GM13977 (cell line): ENCODE results near the gene SLC25A45.

Experiments
- DNase-seq: peaks from one replicate; pipeline ENCODE4 v3.0.0; 2012; ENCODE audit warnings: low spot score
- CTCF ChIP-seq: IDR thresholded peaks from 2 replicates; pipeline ENCODE4 v1.5.1; 2012; ENCODE audit warnings: mild to moderate bottlenecking, control low read depth; ENCODE audit not compliant: insufficient read depth; ENCODE audit errors: extremely low read depth, missing control alignments
- in situ Hi-C: fragments of 300-500 bp; cut with MboI; formaldehyde crosslinking; loops from one replicate; pipeline ENCODE4 v1.12.0; 2022; ENCODE audit warnings: low sequenced_read_pairs, low pct_unique_long_range_greater_than_20kb, mixed read lengths, inconsistent platforms; ENCODE audit not compliant: unreplicated experiment

SLC25A45 gene

GRCh38 chr11:65373839-65374580, 8.4 kb downstream of the SLC25A45 start:
- in situ Hi-C loops, result no loop called here
- no peak for TF ChIP-seq CTCF
- no peak for DNase-seq

- in situ Hi-C loops, result no loop called here
- no peak for TF ChIP-seq CTCF
- no peak for DNase-seq
These were observed 11.8 kb downstream of the SLC25A45 start for GRCh38 chr11:65370659-65371049.

- TF ChIP-seq CTCF, result peak; percentile 76
- DNase-seq, result peak; percentile 82
- in situ Hi-C loops, result loop anchor here (5.0 kb wide), 1 partner anchor 146 kb away; no protein-coding TSS in a partner anchor
These were observed 16.1 kb downstream of the SLC25A45 start for GRCh38 chr11:65366340-65366773.

GRCh38 chr11:65363770-65364169, 18.7 kb downstream of the SLC25A45 start:
- no peak for TF ChIP-seq CTCF
- in situ Hi-C loops, result no loop called here
- DNase-seq, result no peak

GRCh38 chr11:65362966-65363365, 19.5 kb downstream of the SLC25A45 start:
- in situ Hi-C loops, result no loop called here
- no peak for DNase-seq
- TF ChIP-seq CTCF, result no peak

GRCh38 chr11:65362320-65362931, 20.0 kb downstream of the SLC25A45 start:
- no peak for TF ChIP-seq CTCF
- in situ Hi-C loops, result no loop called here
- DNase-seq, result peak; percentile 78
